ENCODE measurements around the gene HSD3B1.

- TF ChIP-seq POLR2A (IDR thresholded peaks at IDR 0.05; ENCODE audit: extremely low read depth, insufficient read length), result no peak
- peak; percentile 62 for TF ChIP-seq CTCF (IDR thresholded peaks at IDR 0.05; ENCODE audit: low read depth, low read length)
- TF ChIP-seq MYC (IDR thresholded peaks at IDR 0.05; ENCODE audit: low read depth, low read length), result no peak
Measured at GRCh38 chr1:119544165-119544762, 37.3 kb downstream of the HSD3B1 start.
